IPS DF 6.9 (cell line): ENCODE measurements around the gene MRGPRE.

ENCODE experiments used
- DNase-seq: peaks from one replicate; pipeline ENCODE4 v3.0.0-alpha.2; 2013; ENCODE audit warnings: low read depth, low spot score
- H3K27ac ChIP-seq: one replicate; pipeline ENCODE4 v1.5.1; 2013; ENCODE audit warnings: low read length, control low read depth
- H3K27me3 ChIP-seq: 2 replicates; pipeline ENCODE4 v1.6.1; 2013; ENCODE audit warnings: mild to moderate bottlenecking, low read length; ENCODE audit not compliant: control insufficient read depth, insufficient read depth
- H3K36me3 ChIP-seq: 2 replicates; pipeline ENCODE4 v1.6.1; 2013; ENCODE audit warnings: low read length; ENCODE audit not compliant: control insufficient read depth, insufficient read depth
- H3K4me1 ChIP-seq: 2 replicates; pipeline ENCODE4 v1.6.1; 2013; ENCODE audit warnings: low read length; ENCODE audit not compliant: control insufficient read depth, insufficient read depth
- H3K4me3 ChIP-seq: 2 replicates; pipeline ENCODE4 v1.5.1; 2013; ENCODE audit warnings: mild to moderate bottlenecking, low read length
- H3K9me3 ChIP-seq: 2 replicates; pipeline ENCODE4 v1.6.1; 2013; ENCODE audit warnings: low read length, inconsistent platforms; ENCODE audit not compliant: control insufficient read depth, insufficient read depth
- WGBS: extraction: QIAGEN DNeasy Blood & Tissue Kit; methylation state at CpG from one replicate; pipeline ENCODE4 v1.1.7; 2013; ENCODE audit warnings: mixed read lengths, missing lambda C conversion rate; ENCODE audit not compliant: insufficient read length, insufficient coverage; 5-methylcytosine and 5-hydroxymethylcytosine counted together

The MRGPRE gene

GRCh38 chr11:3188496-3189195 is 43.6 kb downstream of the MRGPRE start:
- no peaks in the 10 kb centered on the region for H3K9me3 ChIP-seq
- no peaks in the 10 kb centered on the region for H3K27me3 ChIP-seq
- no CpG with 5 or more reads among the region's 17 CpGs for WGBS
- H3K36me3 ChIP-seq, result no peaks in the 10 kb centered on the region
- no peak overlapping the region for H3K27ac ChIP-seq
- no peak overlapping the region for H3K4me3 ChIP-seq
- H3K4me1 ChIP-seq, result peaks cover 3% of the 10 kb centered on the region; the same call in 1 of the 2 replicates
- no peak for DNase-seq

GRCh38 chr11:3186166-3186953 is 45.9 kb downstream of the MRGPRE start:
- DNase-seq, result no peak
- Histone ChIP-seq H3K9me3 (no peaks in the 10 kb centered on the region), H3K27me3 (no peaks in the 10 kb centered on the region), H3K36me3 (no peaks in the 10 kb centered on the region), H3K27ac (no peak overlapping the region), H3K4me1 (peaks cover 3% of the 10 kb centered on the region; the same call in 1 of the 2 replicates), H3K4me3 (no peak overlapping the region)
- WGBS, result no CpG with 5 or more reads among the region's 11 CpGs

- no peak overlapping the region for H3K4me3 ChIP-seq
- H3K27me3 ChIP-seq, result no peaks in the 10 kb centered on the region
- no peaks in the 10 kb centered on the region for H3K36me3 ChIP-seq
- WGBS, result no CpG with 5 or more reads among the region's 11 CpGs
- H3K4me1 ChIP-seq, result peaks cover 3% of the 10 kb centered on the region; the same call in 1 of the 2 replicates
- H3K9me3 ChIP-seq, result no peaks in the 10 kb centered on the region
- no peak overlapping the region for H3K27ac ChIP-seq
- DNase-seq, result no peak
Measured at GRCh38 chr11:3184732-3185347, 47.4 kb downstream of the MRGPRE start.

GRCh38 chr11:3183523-3183922 is 48.7 kb downstream of the MRGPRE start:
- no CpG with 5 or more reads among the region's 6 CpGs for WGBS
- H3K27me3 ChIP-seq, result no peaks in the 10 kb centered on the region
- no peaks in the 10 kb centered on the region for H3K9me3 ChIP-seq
- H3K4me1 ChIP-seq, result peaks cover 1% of the 10 kb centered on the region; the same call in 1 of the 2 replicates
- no peak overlapping the region for H3K4me3 ChIP-seq
- H3K27ac ChIP-seq, result no peak overlapping the region
- no peak for DNase-seq
- no peaks in the 10 kb centered on the region for H3K36me3 ChIP-seq

GRCh38 chr11:3182462-3182852 is 49.8 kb downstream of the MRGPRE start:
- no peak overlapping the region for H3K27ac ChIP-seq
- no peak overlapping the region for H3K4me3 ChIP-seq
- H3K27me3 ChIP-seq, result no peaks in the 10 kb centered on the region
- no peak for DNase-seq
- no peaks in the 10 kb centered on the region for H3K36me3 ChIP-seq
- no peaks in the 10 kb centered on the region for H3K4me1 ChIP-seq
- no CpG with 5 or more reads among the region's 4 CpGs for WGBS
- no peaks in the 10 kb centered on the region for H3K9me3 ChIP-seq

GRCh38 chr11:3181725-3182461 is 50.3 kb downstream of the MRGPRE start:
- Histone ChIP-seq H3K27me3 (no peaks in the 10 kb centered on the region), H3K27ac (no peak overlapping the region), H3K4me1 (no peaks in the 10 kb centered on the region), H3K36me3 (no peaks in the 10 kb centered on the region), H3K4me3 (no peak overlapping the region), H3K9me3 (no peaks in the 10 kb centered on the region)
- no CpG with 5 or more reads among the region's 12 CpGs for WGBS
- DNase-seq, result no peak

- H3K27me3 ChIP-seq, result no peaks in the 10 kb centered on the region
- H3K27ac ChIP-seq, result no peak overlapping the region
- H3K9me3 ChIP-seq, result no peaks in the 10 kb centered on the region
- H3K4me3 ChIP-seq, result no peak overlapping the region
- DNase-seq, result no peak
- no peaks in the 10 kb centered on the region for H3K36me3 ChIP-seq
- H3K4me1 ChIP-seq, result no peaks in the 10 kb centered on the region
- WGBS, result no CpG with 5 or more reads among the region's 5 CpGs
Measured at GRCh38 chr11:3180869-3181268, 51.3 kb downstream of the MRGPRE start.

GRCh38 chr11:3178349-3178748 is 53.9 kb downstream of the MRGPRE start:
- DNase-seq, result no peak
- Histone ChIP-seq H3K27me3 (no peaks in the 10 kb centered on the region), H3K4me1 (no peaks in the 10 kb centered on the region), H3K4me3 (no peak overlapping the region), H3K27ac (no peak overlapping the region), H3K9me3 (no peaks in the 10 kb centered on the region), H3K36me3 (no peaks in the 10 kb centered on the region)
- no CpG with 5 or more reads among the region's 2 CpGs for WGBS

GRCh38 chr11:3177931-3178330 is 54.3 kb downstream of the MRGPRE start:
- DNase-seq, result no peak
- H3K4me3 ChIP-seq, result no peak overlapping the region
- no CpG with 5 or more reads among the region's 2 CpGs for WGBS
- no peaks in the 10 kb centered on the region for H3K4me1 ChIP-seq
- H3K27ac ChIP-seq, result no peak overlapping the region
- H3K36me3 ChIP-seq, result no peaks in the 10 kb centered on the region
- H3K9me3 ChIP-seq, result no peaks in the 10 kb centered on the region
- H3K27me3 ChIP-seq, result no peaks in the 10 kb centered on the region
